ENCODE measurements around the gene ZDHHC13.

DNA sequence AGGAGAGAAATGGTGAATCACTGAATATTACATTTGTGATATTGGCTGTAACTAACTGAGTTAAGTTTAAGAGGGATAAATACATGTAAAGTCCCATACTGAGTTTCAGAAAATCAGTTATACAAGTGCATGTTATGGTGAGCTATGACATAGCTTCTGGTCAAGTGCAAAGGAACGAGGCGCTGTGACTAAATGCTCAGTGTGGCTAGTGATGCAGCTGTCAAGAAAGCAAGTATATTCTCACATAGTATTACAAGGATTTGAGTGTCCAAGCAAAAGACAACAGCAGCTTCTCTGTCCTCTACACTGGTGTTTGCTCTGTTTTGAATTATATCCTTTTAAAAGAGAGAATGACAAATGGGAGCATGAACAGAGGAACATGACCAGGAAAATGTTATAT is 44.7 kb downstream of the ZDHHC13 start:
- TF ChIP-seq, protein P1, sequence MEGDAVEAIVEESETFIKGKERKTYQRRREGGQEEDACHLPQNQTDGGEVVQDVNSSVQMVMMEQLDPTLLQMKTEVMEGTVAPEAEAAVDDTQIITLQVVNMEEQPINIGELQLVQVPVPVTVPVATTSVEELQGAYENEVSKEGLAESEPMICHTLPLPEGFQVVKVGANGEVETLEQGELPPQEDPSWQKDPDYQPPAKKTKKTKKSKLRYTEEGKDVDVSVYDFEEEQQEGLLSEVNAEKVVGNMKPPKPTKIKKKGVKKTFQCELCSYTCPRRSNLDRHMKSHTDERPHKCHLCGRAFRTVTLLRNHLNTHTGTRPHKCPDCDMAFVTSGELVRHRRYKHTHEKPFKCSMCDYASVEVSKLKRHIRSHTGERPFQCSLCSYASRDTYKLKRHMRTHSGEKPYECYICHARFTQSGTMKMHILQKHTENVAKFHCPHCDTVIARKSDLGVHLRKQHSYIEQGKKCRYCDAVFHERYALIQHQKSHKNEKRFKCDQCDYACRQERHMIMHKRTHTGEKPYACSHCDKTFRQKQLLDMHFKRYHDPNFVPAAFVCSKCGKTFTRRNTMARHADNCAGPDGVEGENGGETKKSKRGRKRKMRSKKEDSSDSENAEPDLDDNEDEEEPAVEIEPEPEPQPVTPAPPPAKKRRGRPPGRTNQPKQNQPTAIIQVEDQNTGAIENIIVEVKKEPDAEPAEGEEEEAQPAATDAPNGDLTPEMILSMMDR (IDR thresholded peaks at IDR 0.05) = no peak
- TF ChIP-seq, protein P2, sequence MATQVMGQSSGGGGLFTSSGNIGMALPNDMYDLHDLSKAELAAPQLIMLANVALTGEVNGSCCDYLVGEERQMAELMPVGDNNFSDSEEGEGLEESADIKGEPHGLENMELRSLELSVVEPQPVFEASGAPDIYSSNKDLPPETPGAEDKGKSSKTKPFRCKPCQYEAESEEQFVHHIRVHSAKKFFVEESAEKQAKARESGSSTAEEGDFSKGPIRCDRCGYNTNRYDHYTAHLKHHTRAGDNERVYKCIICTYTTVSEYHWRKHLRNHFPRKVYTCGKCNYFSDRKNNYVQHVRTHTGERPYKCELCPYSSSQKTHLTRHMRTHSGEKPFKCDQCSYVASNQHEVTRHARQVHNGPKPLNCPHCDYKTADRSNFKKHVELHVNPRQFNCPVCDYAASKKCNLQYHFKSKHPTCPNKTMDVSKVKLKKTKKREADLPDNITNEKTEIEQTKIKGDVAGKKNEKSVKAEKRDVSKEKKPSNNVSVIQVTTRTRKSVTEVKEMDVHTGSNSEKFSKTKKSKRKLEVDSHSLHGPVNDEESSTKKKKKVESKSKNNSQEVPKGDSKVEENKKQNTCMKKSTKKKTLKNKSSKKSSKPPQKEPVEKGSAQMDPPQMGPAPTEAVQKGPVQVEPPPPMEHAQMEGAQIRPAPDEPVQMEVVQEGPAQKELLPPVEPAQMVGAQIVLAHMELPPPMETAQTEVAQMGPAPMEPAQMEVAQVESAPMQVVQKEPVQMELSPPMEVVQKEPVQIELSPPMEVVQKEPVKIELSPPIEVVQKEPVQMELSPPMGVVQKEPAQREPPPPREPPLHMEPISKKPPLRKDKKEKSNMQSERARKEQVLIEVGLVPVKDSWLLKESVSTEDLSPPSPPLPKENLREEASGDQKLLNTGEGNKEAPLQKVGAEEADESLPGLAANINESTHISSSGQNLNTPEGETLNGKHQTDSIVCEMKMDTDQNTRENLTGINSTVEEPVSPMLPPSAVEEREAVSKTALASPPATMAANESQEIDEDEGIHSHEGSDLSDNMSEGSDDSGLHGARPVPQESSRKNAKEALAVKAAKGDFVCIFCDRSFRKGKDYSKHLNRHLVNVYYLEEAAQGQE (IDR thresholded peaks at IDR 0.05; ENCODE audit: low read depth, low read length) = no peak
- no peak for TF ChIP-seq JUND (IDR thresholded peaks at IDR 0.05)
- no peak for TF ChIP-seq RCOR1 (IDR thresholded peaks at IDR 0.05; ENCODE audit: low read length)
- TF ChIP-seq RAD21 (IDR thresholded peaks at IDR 0.05; ENCODE audit: low read length) = no peak
- no peak for TF ChIP-seq EZH2phosphoT487 (IDR thresholded peaks at IDR 0.05; ENCODE audit: borderline replicate concordance, low read depth)
- no peak for TF ChIP-seq NFIC (IDR thresholded peaks at IDR 0.05; ENCODE audit: borderline replicate concordance)
- TF ChIP-seq TEAD4 (IDR thresholded peaks at IDR 0.05; ENCODE audit: borderline replicate concordance, insufficient read depth) = no peak
- no peak for TF ChIP-seq POLR2AphosphoS5 (IDR thresholded peaks at IDR 0.05; ENCODE audit: low read depth, low read length)
- TF ChIP-seq MXI1 (IDR thresholded peaks at IDR 0.05; ENCODE audit: low read depth, low read length) = no peak
- no peak for TF ChIP-seq MEF2A (IDR thresholded peaks at IDR 0.05; ENCODE audit: borderline replicate concordance, low read depth)
- no peak for TF ChIP-seq CHD2 (IDR thresholded peaks at IDR 0.05; ENCODE audit: low read length, partially characterized antibody)
- TF ChIP-seq RFX5 (IDR thresholded peaks at IDR 0.05; ENCODE audit: low read length) = no peak
